NCI-H748 (cell line): ENCODE data around the gene EEF2.
"Not testable (repeated sequence)": the region's sequence is repeated elsewhere in the genome, so short reads cannot be mapped to it uniquely, and the experiment has no call there.

Source experiments
- DNase-seq: peaks from one replicate; lab custom pipeline; 2025; ENCODE audit not compliant: unreplicated experiment; lab: John Stamatoyannopoulos, UW

The EEF2 gene

DNA sequence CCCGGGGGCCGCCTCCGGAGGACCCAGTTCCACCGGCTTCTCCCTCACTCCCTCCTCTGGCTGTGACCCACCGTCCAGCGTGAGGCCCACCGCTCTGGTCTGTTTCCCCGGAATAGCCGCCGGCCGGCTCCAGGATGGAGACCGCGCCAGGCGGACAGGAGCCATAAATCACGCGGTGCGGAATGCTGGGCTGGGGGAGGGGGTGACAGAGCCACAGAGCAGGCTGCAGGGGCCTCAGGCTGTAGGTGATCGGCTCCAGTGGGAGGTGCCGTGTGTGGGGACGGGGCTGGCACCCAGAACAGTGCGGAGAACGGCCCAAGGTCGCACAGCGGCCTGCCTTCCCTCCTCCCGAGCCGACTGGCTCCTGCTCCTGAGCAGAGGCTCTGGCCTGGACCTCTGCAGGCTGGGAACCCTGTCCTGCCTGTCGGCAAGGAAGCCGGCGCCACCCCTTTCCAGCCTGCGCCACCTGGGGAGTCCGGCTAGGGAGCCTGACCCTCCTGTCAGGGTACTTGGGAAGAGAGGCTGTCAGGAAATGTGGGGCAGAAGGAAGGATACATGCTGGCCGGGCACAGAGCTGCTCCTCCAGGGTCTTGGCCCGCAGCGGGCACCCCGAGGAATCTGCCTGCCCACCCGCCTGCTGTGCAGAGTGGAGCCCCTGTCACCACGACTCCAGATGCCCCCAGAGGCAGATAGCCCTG, 30.6 kb upstream of the EEF2 start:
- DNase-seq, result no peak

DNA sequence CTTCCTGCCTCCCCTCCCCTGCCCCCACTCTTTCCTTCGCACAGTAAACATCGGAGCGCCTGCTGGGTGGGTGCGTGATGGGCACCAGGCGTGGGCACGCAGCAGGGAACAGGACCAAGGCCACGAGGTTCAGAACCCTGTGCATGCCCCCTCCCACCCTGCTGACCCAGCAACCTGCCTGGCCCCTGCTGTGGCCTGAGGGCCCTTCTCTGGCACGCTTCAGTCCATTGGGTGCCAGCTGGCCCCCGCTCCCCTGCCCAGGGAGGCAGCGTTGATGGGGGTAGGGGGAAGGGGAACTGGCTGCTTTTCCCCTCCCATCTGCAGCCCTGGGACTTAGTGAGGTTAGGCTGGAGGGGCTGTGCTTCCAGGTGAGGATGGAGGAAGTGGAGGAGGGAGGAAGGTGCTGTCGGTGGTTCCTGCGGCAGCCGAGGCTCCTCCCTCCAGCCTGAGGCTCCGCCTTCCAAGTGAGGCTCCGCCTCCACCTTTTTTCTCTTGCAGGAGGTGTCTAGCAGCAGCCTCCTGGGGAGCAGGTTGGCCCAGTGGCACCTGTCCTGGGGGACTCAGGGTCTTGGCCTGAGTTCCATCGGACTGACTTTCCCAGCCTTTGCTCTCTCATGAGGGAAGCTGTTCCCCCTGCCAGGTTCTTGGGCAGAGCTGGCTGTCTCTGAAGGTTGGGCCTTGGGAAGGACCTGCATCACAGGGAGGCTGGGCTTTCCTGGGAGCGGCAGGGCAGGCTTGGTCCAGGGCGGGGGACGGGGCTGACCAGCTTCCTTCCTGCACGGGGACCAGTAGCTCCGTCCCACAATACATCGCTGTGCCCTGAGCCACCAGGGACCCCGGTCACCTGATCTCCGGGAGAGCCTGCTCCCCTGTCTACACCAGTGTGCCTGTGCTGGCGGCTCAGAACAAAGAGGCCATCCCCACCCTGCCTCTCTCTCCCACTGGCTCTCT, 29.6 kb upstream of the EEF2 start:
- DNase-seq, result no peak

DNA sequence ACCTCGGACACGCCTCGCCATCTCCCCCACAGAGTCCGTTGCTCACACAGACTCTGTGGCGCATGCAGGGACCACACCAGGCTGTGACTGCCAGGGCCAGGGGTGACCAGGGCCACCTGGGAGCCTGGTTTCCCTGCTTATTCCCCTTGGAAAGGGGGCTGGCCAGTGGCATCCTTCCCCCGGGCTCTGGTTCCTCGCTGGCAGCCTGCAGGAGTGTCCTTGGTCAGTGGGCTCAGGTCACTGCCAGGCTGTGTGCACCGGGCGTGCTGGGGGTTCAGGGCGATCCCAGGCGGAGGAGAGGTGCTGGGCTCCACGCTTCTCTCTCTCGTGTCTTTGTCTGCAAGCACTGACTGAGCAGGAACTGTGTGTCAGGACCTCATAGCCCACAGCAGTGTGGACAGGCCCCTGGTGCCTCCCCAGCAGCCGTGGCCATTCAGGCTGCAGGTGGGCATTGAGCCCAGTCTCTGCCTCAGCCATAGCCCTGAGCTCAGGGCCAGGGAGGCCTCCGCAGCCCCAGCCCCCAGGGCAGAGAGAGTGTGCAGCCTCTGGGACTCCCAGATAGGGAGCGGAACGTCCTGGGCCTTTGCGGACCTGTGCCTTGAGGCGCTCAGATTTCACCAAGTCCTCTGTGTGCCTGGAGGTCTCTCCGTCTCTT, 28.8 kb upstream of the EEF2 start:
- DNase-seq, result no peak

DNA sequence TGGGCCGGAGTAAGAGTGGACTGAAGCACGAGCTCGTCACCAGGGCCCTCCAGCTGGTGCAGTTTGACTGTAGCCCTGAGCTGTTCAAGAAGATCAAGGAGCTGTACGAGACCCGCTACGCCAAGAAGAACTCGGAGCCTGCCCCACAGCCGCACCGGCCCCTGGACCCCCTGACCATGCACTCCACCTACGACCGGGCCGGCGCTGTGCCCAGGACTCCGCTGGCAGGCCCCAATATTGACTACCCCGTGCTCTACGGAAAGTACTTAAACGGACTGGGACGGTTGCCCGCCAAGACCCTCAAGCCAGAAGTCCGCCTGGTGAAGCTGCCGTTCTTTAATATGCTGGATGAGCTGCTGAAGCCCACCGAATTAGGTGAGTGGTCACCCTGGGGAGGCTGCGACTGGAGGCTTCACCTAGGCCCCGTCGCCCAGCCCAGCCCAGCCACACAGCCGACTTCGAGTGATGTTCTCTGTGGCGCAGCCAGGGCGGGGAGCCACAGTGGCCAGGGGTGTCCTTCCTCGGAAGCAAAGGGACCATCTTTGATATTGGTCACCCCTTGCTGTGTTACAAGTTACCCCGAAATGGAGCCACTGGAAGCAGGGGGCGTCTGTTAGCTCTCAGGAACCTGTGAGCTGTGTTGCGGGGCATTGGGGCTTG, 27.8 kb upstream of the EEF2 start:
- DNase-seq, result no peak

GRCh38 chr19:4012092-4012974, 27.1 kb upstream of the EEF2 start:
- DNase-seq, result peak; percentile 35

DNA sequence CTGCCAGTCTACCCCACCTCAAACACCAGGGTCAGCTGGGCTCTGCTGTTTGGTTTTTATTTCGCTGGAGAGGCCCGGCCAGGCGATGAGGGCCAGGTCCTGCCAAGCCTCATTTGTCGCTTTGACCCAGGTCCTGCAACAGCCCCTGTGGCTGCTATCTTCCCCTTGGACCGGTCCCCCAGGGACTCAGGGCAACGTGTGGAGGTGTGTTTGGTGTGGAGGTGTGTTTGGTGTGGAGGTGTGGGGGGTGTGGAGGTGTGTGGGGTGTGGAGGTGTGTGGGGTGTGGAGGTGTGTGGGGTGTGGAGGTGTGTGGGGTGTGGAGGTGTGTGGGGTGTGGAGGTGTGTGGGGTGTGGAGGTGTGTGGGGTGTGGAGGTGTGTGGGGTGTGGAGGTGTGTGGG, 26.2 kb upstream of the EEF2 start:
- not testable (repeated sequence) for DNase-seq

GRCh38 chr19:4010808-4011110, 25.5 kb upstream of the EEF2 start:
- DNase-seq, result no peak

DNA sequence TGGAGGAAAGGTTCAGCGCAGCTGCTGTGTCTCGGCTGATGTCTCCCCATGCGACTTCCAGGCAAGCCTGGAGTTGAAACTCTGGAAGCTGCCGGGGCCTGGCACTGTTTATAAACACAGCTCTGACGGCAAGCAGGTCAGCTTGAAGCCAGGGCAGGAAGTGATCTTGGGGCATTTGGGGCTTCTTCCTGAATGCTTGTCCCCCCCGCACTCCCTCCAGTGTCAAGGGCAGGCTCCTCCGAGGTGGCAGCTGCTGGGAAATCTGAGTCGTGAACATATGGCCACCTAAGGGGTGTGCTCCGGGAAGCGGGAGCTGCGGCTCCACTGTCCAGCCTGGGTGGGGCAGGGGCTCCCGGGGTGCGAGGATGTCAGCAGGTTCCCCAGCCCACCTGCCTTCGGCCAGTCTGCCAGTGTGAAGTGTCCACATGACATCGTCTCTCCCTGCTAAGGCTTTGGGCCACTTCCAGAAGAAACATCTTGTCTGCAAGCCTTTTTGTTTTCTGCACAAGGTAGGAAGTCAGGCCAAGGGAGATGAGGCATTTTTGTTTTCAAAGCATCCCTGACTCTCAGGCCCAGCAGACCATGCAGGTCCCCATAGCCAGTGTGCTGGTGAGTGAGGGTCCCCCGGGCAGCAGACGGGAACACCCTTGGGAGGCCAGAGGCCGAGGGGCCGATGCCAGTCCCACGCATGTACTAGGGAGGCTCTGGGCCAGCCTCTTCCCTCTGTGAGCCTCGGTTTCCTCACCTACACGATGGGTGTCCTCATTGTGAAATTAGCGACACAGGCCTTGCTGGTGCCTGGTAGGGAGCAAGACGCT, 24.9 kb upstream of the EEF2 start:
- DNase-seq, result no peak

- peak; percentile 32 for DNase-seq
Observed at GRCh38 chr19:4007836-4008539, 22.7 kb upstream of the EEF2 start.

GRCh38 chr19:4007021-4007835, 22.0 kb upstream of the EEF2 start, which contains the start of gene PIAS4:
PIAS4 (plus strand) TSS chr19:4007736; CDS start chr19:4007761, 25 bp downstream.
- DNase-seq, result peak; percentile 98

- DNase-seq, result not testable (repeated sequence)
Observed at GRCh38 chr19:4005436-4005835, 20.2 kb upstream of the EEF2 start.

DNA sequence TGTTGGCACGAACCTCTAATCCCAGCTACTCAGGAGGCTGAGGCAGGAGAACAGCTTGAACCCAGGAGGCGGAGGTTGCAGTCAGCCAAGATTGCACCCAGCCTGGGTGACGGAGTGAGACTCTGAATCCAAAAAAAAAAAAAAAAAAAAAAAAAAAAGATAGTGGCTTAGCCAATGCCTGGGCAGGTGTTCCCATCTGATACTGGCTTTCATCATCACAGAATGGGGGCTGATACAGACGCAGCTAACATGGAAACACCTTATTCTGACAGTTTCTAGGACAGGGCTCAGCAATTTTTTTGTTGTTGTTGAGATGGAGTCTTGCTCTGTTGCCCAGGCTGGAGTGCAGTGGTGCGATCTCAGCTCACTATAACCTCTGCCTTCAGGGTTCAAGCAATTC, 15.5 kb upstream of the EEF2 start:
- DNase-seq, result not testable (repeated sequence)

DNA sequence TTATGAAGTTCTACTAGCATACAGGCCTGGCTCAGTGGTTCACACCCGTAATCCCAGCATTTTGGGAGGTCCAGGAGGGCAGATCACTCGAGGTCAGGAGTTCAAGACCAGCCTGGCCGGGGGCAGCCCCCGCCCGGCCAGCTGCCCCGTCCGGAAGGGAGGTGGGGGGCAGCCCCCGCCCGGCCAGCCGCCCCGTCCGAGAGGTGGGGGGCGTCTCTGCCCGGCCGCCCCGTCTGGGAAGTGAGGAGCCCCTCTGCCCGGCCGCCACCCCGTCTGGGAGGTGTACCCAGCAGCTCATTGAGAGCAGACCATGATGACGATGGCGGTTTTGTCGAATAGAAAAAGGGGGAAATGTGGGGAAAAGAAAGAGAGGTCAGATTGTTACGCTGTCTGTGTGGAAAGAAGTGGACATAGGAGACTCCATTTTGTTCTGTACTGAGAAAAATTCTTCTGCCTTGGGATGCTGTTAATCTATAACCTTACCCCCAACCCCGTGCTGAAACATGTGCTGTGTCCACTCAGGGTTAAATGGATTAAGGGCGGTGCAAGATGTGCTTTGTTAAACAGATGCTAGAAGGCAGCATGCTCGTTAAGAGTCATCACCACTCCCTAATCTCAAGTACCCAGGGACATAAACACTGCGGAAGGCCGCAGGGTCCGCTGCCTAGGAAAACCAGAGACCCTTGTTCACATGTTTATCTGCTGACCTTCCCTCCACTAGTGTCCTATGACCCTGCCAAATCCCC, 13.6 kb upstream of the EEF2 start:
- DNase-seq, result not testable (repeated sequence)

DNA sequence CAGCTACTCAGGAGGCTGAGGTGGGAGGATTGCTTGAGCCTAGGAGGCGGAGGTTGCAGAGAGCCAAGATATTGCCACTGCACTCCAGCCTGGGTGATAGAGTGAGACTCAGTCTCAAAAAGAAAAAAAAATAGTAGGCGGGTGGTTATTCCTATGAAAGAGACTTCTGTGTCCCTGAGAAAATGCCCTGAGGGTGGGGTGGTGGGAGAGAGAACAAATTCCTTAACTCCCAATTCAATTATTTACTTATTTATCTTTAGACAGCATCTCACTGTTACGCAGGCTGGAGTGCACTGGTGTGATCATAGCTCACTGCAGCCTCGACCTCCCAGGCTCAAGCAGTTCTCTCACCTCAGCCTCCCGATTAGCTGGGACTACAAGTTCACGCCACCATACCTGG, 10.3 kb upstream of the EEF2 start:
- no peak for DNase-seq

DNA sequence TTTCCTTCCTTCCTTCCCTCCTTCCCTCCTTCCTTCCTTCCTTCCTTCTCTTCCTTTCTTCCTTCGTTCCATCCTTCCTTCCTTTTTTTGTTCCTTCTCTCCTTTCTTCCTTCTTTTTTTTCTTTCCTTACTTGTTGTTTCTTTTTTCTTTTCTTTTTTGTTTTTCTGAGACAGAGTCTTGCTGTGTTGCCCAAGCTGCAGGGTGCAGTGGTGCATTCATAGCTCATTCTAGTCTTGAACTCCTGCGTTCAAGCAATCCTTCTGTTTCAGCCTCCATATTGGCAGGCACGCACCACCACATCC, 5.5 kb upstream of the EEF2 start:
- DNase-seq, result no peak

DNA sequence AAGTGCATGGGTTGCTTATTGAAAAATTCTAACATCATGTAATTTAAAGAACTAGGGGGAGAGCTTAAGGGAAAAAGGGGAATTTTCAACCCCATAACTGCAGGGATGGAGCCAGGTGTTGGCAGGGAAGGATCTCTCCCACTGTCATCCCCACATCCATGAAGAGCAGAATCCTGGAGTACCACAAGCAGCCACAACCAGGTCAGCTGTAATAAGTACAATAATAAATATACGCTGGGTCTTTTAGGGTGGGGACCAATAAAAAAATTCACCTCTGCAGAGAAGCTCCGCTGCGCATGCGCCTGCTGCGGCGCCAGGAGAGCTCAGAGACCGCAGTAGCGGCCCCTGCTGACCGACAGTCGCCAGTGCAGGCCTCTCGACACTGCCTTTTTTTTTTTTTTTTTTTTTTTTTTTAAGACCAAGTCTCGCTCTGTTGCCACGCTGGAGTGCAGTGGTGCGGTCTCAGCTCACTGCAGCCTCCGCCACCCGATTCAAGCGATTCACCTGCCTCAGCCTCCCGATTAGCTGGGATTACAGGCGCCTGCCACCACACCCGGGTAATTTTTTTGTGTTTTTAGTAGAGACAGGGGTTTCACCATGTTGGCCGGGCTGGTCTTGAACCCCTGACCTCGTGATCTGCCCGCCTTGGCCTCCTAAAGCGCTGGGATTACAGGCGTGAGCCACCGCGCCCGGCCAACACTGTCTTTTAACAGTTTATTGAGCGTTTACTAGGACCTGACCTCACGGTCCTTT, 2.5 kb upstream of the EEF2 start:
- DNase-seq, result peak; percentile 85
